GM23338 (cell line): ENCODE measurements around the gene MAP4K4. TPM values are rescaled to one million over a fixed set of nuclear protein-coding genes. Genes with fewer than 3 reads are reported as not detected.

Source experiments
- ATAC-seq: fragments of 200-7000 bp; cut with Tn5 transposase; 3 replicates; pipeline ENCODE4 v1.9.1; 2020
- DNase-seq: peaks from one replicate; pipeline ENCODE4 v3.0.0-alpha.2; 2015; ENCODE audit warnings: low spot score
- H2AFZ ChIP-seq: fragments of 200-600 bp; sonication (generic); 2 replicates; pipeline ENCODE4 v1.8.0; 2016; ENCODE audit warnings: antibody characterized with exemption, mild to moderate bottlenecking, moderate library complexity
- H3F3A ChIP-seq: fragments of 200-600 bp; sonication (generic); replicated peaks from 2 replicates; pipeline ENCODE4 v1.8.0; 2017; ENCODE audit warnings: antibody characterized with exemption, mixed run types, low read depth
- H3K27ac ChIP-seq: fragments of 200-600 bp; sonication (generic); 2 replicates; pipeline ENCODE4 v1.6.1; 2016; ENCODE audit warnings: low read depth
- H3K27me3 ChIP-seq: fragments of 200-600 bp; sonication (generic); 2 replicates; pipeline ENCODE4 v1.8.0; 2016; ENCODE audit warnings: mild to moderate bottlenecking, mixed run types, moderate library complexity; ENCODE audit not compliant: insufficient read depth
- H3K36me3 ChIP-seq: fragments of 200-600 bp; sonication (generic); 2 replicates; pipeline ENCODE4 v1.8.0; 2016; ENCODE audit warnings: mild to moderate bottlenecking; ENCODE audit not compliant: insufficient read depth
- H3K4me1 ChIP-seq: fragments of 200-600 bp; sonication (generic); 2 replicates; pipeline ENCODE4 v1.8.0; 2016; ENCODE audit warnings: mild to moderate bottlenecking, moderate library complexity; ENCODE audit not compliant: insufficient read depth
- H3K4me2 ChIP-seq: fragments of 200-600 bp; sonication (generic); 2 replicates; pipeline ENCODE4 v1.7.1; 2017; ENCODE audit warnings: mixed run types
- H3K4me3 ChIP-seq: fragments of 200-600 bp; sonication (generic); 2 replicates; pipeline ENCODE4 v1.6.1; 2016; ENCODE audit warnings: mixed run types
- H3K79me2 ChIP-seq: fragments of 200-600 bp; sonication (generic); replicated peaks from 2 replicates; pipeline ENCODE4 v1.8.0; 2017; ENCODE audit warnings: mild to moderate bottlenecking; ENCODE audit not compliant: insufficient read depth
- H3K9me2 ChIP-seq: fragments of 200-600 bp; sonication (generic); 2 replicates; pipeline ENCODE4 v1.8.0; 2017; ENCODE audit not compliant: insufficient read depth
- H4K20me1 ChIP-seq: fragments of 200-600 bp; sonication (generic); replicated peaks from 2 replicates; pipeline ENCODE4 v1.8.0; 2017; ENCODE audit warnings: mild to moderate bottlenecking; ENCODE audit not compliant: insufficient read depth
- H3K27ac Mint-ChIP-seq: 2 replicates; pipeline ENCODE4 v1.8.0; 2020; ENCODE audit warnings: inconsistent platforms, mild to moderate bottlenecking, moderate library complexity, mixed read lengths
- H3K27me3 Mint-ChIP-seq: 3 replicates; pipeline ENCODE4 v1.8.0; 2022; ENCODE audit warnings: low read depth, mild to moderate bottlenecking, moderate library complexity, mixed read lengths, inconsistent platforms; ENCODE audit not compliant: insufficient read depth, poor library complexity
- H3K36me3 Mint-ChIP-seq: 3 replicates; pipeline ENCODE4 v1.8.0; 2021; ENCODE audit warnings: low read depth, mild to moderate bottlenecking, inconsistent platforms, moderate library complexity, mixed read lengths
- H3K4me1 Mint-ChIP-seq: 3 replicates; pipeline ENCODE4 v1.8.0; 2020; ENCODE audit warnings: mild to moderate bottlenecking, inconsistent platforms, mixed read lengths
- H3K4me3 Mint-ChIP-seq: 3 replicates; pipeline ENCODE4 v1.8.0; 2021; ENCODE audit warnings: moderate library complexity, mild to moderate bottlenecking, inconsistent platforms, mixed read lengths
- H3K9me3 Mint-ChIP-seq: 3 replicates; pipeline ENCODE4 v1.8.0; 2020; ENCODE audit warnings: moderate library complexity, mild to moderate bottlenecking, inconsistent platforms, mixed read lengths
- CREB1 ChIP-seq: fragments of 250-450 bp; sonication (Bioruptor Pico); IDR thresholded peaks from 2 replicates; pipeline ENCODE4 v1.5.0; 2020; ENCODE audit warnings: low read depth, mild to moderate bottlenecking, moderate library complexity
- CTCF ChIP-seq, 2 experiments: fragments of 200-600 bp in 1 of 2; sonication (generic) in 1 of 2; conservative IDR thresholded peaks; 2 replicates each; pipeline versions ENCODE4 v1.5.1 to v1.6.1; 2016 to 2017; ENCODE audit warnings: antibody characterized with exemption in 2 of 2, low read depth in 2 of 2, mild to moderate bottlenecking in 2 of 2, moderate library complexity in 1 of 2
- ETS1 ChIP-seq: IDR thresholded peaks from 2 replicates; pipeline ENCODE4 v1.6.1; 2016; ENCODE audit warnings: antibody characterized with exemption
- EZH2 ChIP-seq: fragments of 200-600 bp; sonication (generic); IDR thresholded peaks from one replicate; pipeline ENCODE4 v1.8.0; 2017; ENCODE audit warnings: antibody characterized with exemption, mild to moderate bottlenecking, low read depth; ENCODE audit not compliant: unreplicated experiment
- EZH2phosphoT487 ChIP-seq: fragments of 200-600 bp; sonication (generic); IDR thresholded peaks from one replicate; pipeline ENCODE4 v1.8.1; 2018; ENCODE audit warnings: antibody characterized with exemption; ENCODE audit not compliant: unreplicated experiment
- NANOG ChIP-seq: IDR thresholded peaks from 2 replicates; pipeline ENCODE4 v1.6.1; 2016; ENCODE audit warnings: antibody characterized with exemption, borderline replicate concordance
- POLR2AphosphoS5 ChIP-seq: IDR thresholded peaks from 2 replicates; pipeline ENCODE4 v1.6.1; 2016; ENCODE audit warnings: antibody characterized with exemption, low read depth
- REST ChIP-seq: IDR thresholded peaks from one replicate; pipeline ENCODE4 v1.6.1; 2018; ENCODE audit warnings: antibody characterized with exemption; ENCODE audit not compliant: unreplicated experiment
- STAT1 ChIP-seq: IDR thresholded peaks from one replicate; pipeline ENCODE4 v1.6.1; 2016; ENCODE audit warnings: antibody characterized with exemption; ENCODE audit not compliant: unreplicated experiment
- ZNF114 ChIP-seq: fragments of 250-450 bp; sonication (Bioruptor Pico); IDR thresholded peaks from 2 replicates; pipeline ENCODE4 v1.5.0; 2020; ENCODE audit warnings: mild to moderate bottlenecking, moderate library complexity
- ZNF331 ChIP-seq: fragments of 250-450 bp; sonication (Bioruptor Pico); IDR thresholded peaks from 2 replicates; pipeline ENCODE4 v1.5.0; 2020; ENCODE audit warnings: low read depth, mild to moderate bottlenecking, moderate library complexity
- ZNF462 ChIP-seq: fragments of 250-450 bp; sonication (Bioruptor Pico); IDR thresholded peaks from 2 replicates; pipeline ENCODE4 v1.5.0; 2020; ENCODE audit warnings: mild to moderate bottlenecking, moderate library complexity
- polyA plus RNA-seq: library from polyadenylated mRNA; unstranded; fragments of >200 nt; fragmentation: Nextera tagmentation; extraction: Ambion mirVana; gene quantifications from 2 replicates; pipeline ENCODE4 v1.2.1, GENCODE V29; 2016
- total RNA-seq: library from RNA; depleted of rRNA; stranded (reverse); fragments of >200 nt; shearing (Covaris generic); gene quantifications from 2 replicates; pipeline ENCODE4 v1.2.3, GENCODE V29; 2014

MAP4K4 gene
- total and polyA plus RNA-seq, 2 experiments from 2014 or later, result 34.6 to 99.2 TPM

GRCh38 chr2:101743288-101743687 lies 45.8 kb downstream of the MAP4K4 start (continued):
- TF ChIP-seq ZNF114 (CRISPR knock-in tag), result no peak
- TF ChIP-seq ETS1, result no peak

DNA sequence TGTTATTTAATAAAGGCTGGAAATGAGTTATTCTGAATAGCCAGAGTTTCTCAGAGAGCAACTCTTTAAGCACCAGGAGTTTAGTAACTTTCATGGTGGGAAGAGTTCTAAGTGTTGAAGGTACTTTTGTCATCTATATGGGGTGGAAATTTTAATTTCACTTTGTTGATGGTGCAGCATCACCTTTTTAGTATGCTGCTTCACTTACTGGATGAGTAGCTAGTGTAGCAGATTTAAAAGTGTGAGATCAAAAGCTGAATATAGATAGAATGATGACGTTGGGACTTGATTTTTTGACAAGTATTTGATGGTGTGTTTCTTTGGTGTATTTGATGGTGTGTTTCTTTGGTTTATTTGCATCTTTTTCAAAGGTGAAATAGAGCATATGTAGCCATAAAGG lies 47.3 kb downstream of the MAP4K4 start:
- Mint-ChIP-seq H3K4me1 (peaks cover 67% of the 10 kb centered on the region), H3K9me3 (no peaks in the 10 kb centered on the region), H3K4me3 (no peak overlapping the region), H3K36me3 (peaks cover 4% of the 10 kb centered on the region), H3K27ac (no peak overlapping the region), H3K27me3 (peaks cover 5% of the 10 kb centered on the region)
- Histone ChIP-seq H3K9me2 (no peaks in the 10 kb centered on the region), H3K36me3 (no peaks in the 10 kb centered on the region), H3K4me3 (no peak overlapping the region), H2AFZ (no peak overlapping the region), H3K4me1 (peaks cover 69% of the 10 kb centered on the region), H3F3A (peaks cover 6% of the 10 kb centered on the region), H3K79me2 (peaks cover 86% of the 10 kb centered on the region), H4K20me1 (peaks cover 16% of the 10 kb centered on the region; the same call in 1 of the 2 replicates), H3K27ac (no peak overlapping the region), H3K27me3 (no peaks in the 10 kb centered on the region), H3K4me2 (no peak overlapping the region)
- no peak for DNase-seq
- ATAC-seq, result no peak
- no peak for TF ChIP-seq ETS1
- no peak for TF ChIP-seq EZH2
- no peak for TF ChIP-seq STAT1
- no peak for TF ChIP-seq ZNF462 (CRISPR knock-in tag)
- no peak for TF ChIP-seq NANOG
- no peak for TF ChIP-seq CREB1
- no peak for TF ChIP-seq ZNF331
- TF ChIP-seq CTCF (conservative IDR thresholded peaks at IDR 0.05; ENCODE audit: low read depth in 2 of 2), result no peak
- TF ChIP-seq REST, result no peak
- no peak for TF ChIP-seq ZNF114 (CRISPR knock-in tag)
- TF ChIP-seq EZH2phosphoT487, result no peak
- TF ChIP-seq POLR2AphosphoS5, result no peak
